ENCODE results near the gene RAB21. TPM values are rescaled to one million over a fixed set of nuclear protein-coding genes. Genes with fewer than 3 reads are reported as not detected.
A peak's percentile ranks its signal among the peaks of the same experiment; 100 is the strongest.

Gene RAB21, protein sequence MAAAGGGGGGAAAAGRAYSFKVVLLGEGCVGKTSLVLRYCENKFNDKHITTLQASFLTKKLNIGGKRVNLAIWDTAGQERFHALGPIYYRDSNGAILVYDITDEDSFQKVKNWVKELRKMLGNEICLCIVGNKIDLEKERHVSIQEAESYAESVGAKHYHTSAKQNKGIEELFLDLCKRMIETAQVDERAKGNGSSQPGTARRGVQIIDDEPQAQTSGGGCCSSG
- total RNA-seq (2021) (32.6 to 35.8 TPM (median 33.6 TPM) in 3 replicates), Bru-seq, nascent RNA (percentile 91 among the genes with signal in this experiment)
- long read RNA-seq, experiment 1, full-length matches to known transcripts = 164 of 194 reads
- long read RNA-seq, experiment 1, partial matches to known transcripts = 22 of 194 reads
- long read RNA-seq, experiment 1, other reads (novel, unspliced or antisense) = 8 of 194 reads
- long read RNA-seq, experiment 2, full-length matches to known transcripts = 8 of 28 reads
- long read RNA-seq, experiment 2, partial matches to known transcripts = 0 of 28 reads
- long read RNA-seq, experiment 2, other reads (novel, unspliced or antisense) = 20 of 28 reads
- long read RNA-seq, experiment 3, partial matches to known transcripts = 0 of 6 reads
- long read RNA-seq, experiment 3, other reads (novel, unspliced or antisense) = 6 of 6 reads

GRCh38 chr12:71754461-71755145 is at the start of gene RAB21:
TSS of gene RAB21 (plus strand) at chr12:71754863. CDS start at chr12:71755130, 267 bp downstream.
- POLR2A ChIA-PET = interaction anchor here (0.6 to 1.8 kb wide), 4 partner anchors 40 to 717 kb away, joined by 3 to 16 read pairs (median 6); partner anchors contain the start of genes THAP2, TMEM19 and ZFC3H1
- CTCF ChIA-PET = interaction anchor here (0.6 to 1.2 kb wide), 12 partner anchors 9 to 339 kb away, joined by 3 to 6 read pairs (median 3); partner anchors contain the start of genes THAP2 and TPH2
- Mint-ChIP-seq H3K4me1 (peaks cover 35% of the 10 kb centered on the region), H3K27me3 (ENCODE audit: low read depth) (no peaks in the 10 kb centered on the region; the same call in 1 of the 2 replicates), H3K36me3 (peaks cover 19% of the 10 kb centered on the region), H3K9me3 (no peaks in the 10 kb centered on the region), H3K27ac (peak within 1 kb of the TSS; percentile 91), H3K4me3 (peak within 1 kb of the TSS; percentile 85)
- ATAC-seq = peak; percentile 99
- TF ChIP-seq, protein P1, sequence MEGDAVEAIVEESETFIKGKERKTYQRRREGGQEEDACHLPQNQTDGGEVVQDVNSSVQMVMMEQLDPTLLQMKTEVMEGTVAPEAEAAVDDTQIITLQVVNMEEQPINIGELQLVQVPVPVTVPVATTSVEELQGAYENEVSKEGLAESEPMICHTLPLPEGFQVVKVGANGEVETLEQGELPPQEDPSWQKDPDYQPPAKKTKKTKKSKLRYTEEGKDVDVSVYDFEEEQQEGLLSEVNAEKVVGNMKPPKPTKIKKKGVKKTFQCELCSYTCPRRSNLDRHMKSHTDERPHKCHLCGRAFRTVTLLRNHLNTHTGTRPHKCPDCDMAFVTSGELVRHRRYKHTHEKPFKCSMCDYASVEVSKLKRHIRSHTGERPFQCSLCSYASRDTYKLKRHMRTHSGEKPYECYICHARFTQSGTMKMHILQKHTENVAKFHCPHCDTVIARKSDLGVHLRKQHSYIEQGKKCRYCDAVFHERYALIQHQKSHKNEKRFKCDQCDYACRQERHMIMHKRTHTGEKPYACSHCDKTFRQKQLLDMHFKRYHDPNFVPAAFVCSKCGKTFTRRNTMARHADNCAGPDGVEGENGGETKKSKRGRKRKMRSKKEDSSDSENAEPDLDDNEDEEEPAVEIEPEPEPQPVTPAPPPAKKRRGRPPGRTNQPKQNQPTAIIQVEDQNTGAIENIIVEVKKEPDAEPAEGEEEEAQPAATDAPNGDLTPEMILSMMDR (IDR thresholded peaks at IDR 0.05) = no peak
- TF ChIP-seq ATF1 (CRISPR knock-in tag; IDR thresholded peaks at IDR 0.05) (no peak), NFE2L1 (CRISPR knock-in tag; IDR thresholded peaks at IDR 0.05) (no peak), CREB1 (CRISPR knock-in tag; IDR thresholded peaks at IDR 0.05) (0 out of 2 replicates have a peak, but pooled peaks have one; percentile 49), SP1 (CRISPR knock-in tag; conservative IDR thresholded peaks at IDR 0.05) (peak; percentile 88), MAX (CRISPR knock-in tag; IDR thresholded peaks at IDR 0.05) (peak; percentile 82; the same call in 1 of the 2 replicates), MYBL2 (CRISPR knock-in tag; IDR thresholded peaks at IDR 0.05) (no peak), NFATC4 (CRISPR knock-in tag; IDR thresholded peaks at IDR 0.05) (no peak), ELF4 (CRISPR knock-in tag; IDR thresholded peaks at IDR 0.05; ENCODE audit: low read depth) (no peak), GTF2I (CRISPR knock-in tag; conservative IDR thresholded peaks at IDR 0.05) (no peak), CREM (CRISPR knock-in tag; IDR thresholded peaks at IDR 0.05) (peak; percentile 91), FOXK1 (CRISPR knock-in tag; IDR thresholded peaks at IDR 0.05) (peak; percentile 68), KAT7 (CRISPR knock-in tag; IDR thresholded peaks at IDR 0.05; ENCODE audit: borderline replicate concordance) (peak; percentile 68; the same call in 1 of the 2 replicates), SMAD3 (CRISPR knock-in tag; IDR thresholded peaks at IDR 0.05; ENCODE audit: borderline replicate concordance) (peak; percentile 12; the same call in 1 of the 2 replicates), TEAD1 (CRISPR knock-in tag; IDR thresholded peaks at IDR 0.05) (peak; percentile 78; the same call in 1 of the 2 replicates), NR3C1 (CRISPR knock-in tag; conservative IDR thresholded peaks at IDR 0.05; ENCODE audit: low read depth) (no peak), RORB (CRISPR knock-in tag; IDR thresholded peaks at IDR 0.05) (no peak), NR1H2 (CRISPR knock-in tag; IDR thresholded peaks at IDR 0.05) (no peak), TEAD4 (CRISPR knock-in tag; IDR thresholded peaks at IDR 0.05) (no peak), PREB (CRISPR knock-in tag; IDR thresholded peaks at IDR 0.05; ENCODE audit: borderline replicate concordance) (no peak), ZNF532 (CRISPR knock-in tag; IDR thresholded peaks at IDR 0.05; ENCODE audit: borderline replicate concordance) (no peak), ETV6 (CRISPR knock-in tag; IDR thresholded peaks at IDR 0.05) (peak; percentile 70; the same call in 1 of the 2 replicates)
- TF ChIP-seq, protein P2, sequence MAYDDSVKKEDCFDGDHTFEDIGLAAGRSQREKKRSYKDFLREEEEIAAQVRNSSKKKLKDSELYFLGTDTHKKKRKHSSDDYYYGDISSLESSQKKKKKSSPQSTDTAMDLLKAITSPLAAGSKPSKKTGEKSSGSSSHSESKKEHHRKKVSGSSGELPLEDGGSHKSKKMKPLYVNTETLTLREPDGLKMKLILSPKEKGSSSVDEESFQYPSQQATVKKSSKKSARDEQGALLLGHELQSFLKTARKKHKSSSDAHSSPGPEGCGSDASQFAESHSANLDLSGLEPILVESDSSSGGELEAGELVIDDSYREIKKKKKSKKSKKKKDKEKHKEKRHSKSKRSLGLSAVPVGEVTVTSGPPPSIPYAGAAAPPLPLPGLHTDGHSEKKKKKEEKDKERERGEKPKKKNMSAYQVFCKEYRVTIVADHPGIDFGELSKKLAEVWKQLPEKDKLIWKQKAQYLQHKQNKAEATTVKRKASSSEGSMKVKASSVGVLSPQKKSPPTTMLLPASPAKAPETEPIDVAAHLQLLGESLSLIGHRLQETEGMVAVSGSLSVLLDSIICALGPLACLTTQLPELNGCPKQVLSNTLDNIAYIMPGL (CRISPR knock-in tag; IDR thresholded peaks at IDR 0.05) = 0 out of 2 replicates have a peak, but pooled peaks have one; percentile 44
- TF ChIP-seq, protein P3, sequence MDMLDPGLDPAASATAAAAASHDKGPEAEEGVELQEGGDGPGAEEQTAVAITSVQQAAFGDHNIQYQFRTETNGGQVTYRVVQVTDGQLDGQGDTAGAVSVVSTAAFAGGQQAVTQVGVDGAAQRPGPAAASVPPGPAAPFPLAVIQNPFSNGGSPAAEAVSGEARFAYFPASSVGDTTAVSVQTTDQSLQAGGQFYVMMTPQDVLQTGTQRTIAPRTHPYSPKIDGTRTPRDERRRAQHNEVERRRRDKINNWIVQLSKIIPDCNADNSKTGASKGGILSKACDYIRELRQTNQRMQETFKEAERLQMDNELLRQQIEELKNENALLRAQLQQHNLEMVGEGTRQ (CRISPR knock-in tag; IDR thresholded peaks at IDR 0.05) = peak; percentile 99
- TF ChIP-seq, protein P4, sequence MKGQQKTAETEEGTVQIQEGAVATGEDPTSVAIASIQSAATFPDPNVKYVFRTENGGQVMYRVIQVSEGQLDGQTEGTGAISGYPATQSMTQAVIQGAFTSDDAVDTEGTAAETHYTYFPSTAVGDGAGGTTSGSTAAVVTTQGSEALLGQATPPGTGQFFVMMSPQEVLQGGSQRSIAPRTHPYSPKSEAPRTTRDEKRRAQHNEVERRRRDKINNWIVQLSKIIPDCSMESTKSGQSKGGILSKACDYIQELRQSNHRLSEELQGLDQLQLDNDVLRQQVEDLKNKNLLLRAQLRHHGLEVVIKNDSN (CRISPR knock-in tag; IDR thresholded peaks at IDR 0.05) = peak; percentile 98
- DNase-seq (ENCODE audit: low spot score) = peak; percentile 99
